SIG-M5 (cell line): ENCODE results near the gene R3HDM4.
"Not testable (repeated sequence)": the region's sequence is repeated elsewhere in the genome, so short reads cannot be mapped to it uniquely, and the experiment has no call there.

Source experiments
- DNase-seq: peaks from one replicate; lab custom pipeline; 2025; lab: John Stamatoyannopoulos, UW

The R3HDM4 gene

DNA sequence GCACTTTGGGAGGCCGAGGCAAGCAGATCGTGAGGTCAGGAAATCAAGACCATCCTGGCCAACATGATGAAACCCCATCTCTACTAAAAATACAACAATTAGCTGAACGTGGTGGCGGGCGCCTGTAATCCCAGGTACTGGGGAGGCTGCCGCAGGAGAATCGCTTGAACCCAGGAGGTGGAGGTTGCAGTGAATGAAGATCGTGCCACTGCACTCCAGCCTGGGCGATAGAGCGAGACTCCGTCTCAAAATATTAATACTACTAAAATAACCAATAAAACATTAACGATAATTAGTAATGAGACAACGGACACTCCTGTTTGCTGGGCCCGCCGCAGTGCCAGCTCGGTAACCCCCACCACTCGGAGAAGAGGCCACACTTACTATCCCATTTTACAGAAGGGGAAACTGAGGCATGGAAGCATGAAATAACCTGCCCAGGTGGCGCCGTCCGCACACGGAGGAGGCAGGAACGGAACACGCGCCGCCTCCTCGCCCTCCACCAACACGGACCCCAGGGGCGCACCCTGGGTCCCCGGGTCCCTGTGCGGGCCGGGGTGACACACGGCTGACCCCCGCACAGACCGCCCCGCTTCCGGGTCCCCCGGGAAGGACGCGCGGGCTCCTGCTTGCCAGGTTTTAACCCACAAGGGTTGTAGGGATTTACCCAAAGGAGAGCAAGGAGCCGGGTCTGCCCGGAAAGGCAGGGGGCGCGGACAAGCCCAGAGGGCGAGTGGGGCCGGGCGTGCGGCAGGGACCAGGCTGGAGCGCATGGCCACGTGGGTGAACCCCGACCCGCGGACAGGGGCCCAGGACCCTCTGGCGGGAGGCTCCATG lies 1.6 kb downstream of the R3HDM4 start:
- no peak for DNase-seq

DNA sequence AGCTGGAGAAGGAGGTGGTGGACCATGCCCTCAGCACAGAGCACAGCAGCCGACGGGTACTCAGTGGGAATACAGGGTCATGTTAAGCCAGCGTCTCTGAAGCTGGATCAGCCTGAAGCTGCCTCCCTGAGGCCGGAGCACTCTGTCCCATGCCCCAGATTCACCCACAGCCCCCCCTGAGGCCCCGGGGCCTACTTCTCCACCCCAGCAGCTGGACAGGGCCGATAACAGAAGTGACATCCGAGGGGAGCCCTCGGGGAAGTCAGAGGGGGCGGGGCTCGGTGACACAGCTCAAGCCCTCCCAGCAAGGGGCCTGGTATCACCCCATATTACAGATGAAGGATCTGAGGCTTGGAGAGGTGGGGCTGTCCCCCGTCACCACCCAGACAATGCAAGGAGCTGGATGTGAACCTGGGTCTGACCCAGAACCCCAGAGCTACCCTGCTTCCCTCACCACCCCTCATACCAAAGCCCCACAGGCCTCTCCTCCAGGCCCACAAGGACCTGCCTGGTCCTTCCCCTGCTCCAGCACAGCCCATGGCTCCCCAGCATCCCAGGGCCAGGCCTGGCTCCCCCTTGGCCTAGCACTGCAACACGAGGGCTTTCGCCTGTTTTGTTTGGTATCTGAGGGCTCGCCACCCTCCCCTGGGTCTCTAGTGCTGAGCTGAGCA lies 5.7 kb downstream of the R3HDM4 start:
- DNase-seq: no peak

DNA sequence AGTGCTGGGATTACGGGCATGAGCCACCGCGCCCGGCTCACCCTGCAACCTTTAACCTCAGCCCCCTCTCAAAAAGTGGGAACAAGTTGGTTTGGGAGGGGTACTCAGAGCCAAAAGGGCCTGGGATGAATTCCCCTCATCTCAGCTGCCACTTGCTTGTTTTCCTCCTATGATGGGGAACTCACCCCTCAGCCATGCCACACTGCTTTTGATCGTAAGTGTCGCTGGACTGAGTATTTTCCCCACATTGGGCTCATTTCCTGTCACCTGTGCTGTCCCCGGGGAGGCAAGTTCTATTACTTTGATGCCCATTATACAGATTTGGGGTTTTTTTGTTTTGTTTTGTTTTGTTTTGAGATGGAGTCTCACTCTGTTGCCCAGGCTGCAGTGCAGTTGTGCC lies 6.5 kb downstream of the R3HDM4 start:
- DNase-seq: no peak

DNA sequence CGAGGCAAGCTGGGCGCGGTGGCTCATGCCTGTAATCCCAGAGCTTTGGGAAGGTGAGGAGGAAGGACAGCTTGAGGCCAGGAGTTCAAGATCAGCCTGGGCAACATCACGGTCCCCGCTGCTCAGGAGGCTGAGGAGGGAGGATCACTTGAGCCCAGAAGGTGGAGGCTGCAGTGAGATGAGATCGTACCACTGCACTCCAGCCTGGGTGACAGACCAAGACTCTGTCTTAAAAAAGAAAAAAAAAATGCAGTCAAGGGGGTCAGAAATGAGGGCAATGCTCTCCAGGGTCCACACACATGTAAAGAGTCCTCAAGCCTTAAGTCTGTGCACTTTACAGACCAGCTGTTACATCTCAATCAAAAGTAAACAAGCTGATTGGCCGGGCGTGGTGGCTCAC lies 8.5 kb downstream of the R3HDM4 start:
- DNase-seq: no peak

DNA sequence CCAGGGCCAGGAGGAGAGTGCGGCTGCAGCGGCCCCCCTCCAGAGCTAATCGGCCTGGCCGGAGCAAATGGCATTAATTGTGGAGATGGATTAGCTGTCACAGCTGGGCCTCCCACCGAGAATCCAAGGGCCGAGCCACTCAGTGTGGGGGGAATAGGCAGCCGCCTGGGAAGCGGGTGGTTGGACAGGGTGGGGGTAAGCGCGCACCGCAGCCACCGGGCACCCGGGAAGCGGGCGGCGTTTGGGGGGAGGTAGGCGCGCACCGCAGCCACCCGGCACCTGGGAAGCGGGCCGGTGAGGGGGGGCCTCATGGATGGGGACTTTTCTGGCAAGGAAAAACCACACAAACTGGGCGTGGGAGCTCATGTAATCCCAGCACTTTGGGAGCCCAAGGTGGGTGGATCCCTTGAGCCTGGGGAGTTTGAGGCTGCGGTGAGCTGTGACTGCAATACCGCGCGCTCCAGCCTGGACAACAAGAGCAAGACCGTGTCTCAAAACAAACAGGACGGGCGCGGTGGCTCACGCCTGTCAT lies 9.7 kb downstream of the R3HDM4 start:
- DNase-seq: no peak

DNA sequence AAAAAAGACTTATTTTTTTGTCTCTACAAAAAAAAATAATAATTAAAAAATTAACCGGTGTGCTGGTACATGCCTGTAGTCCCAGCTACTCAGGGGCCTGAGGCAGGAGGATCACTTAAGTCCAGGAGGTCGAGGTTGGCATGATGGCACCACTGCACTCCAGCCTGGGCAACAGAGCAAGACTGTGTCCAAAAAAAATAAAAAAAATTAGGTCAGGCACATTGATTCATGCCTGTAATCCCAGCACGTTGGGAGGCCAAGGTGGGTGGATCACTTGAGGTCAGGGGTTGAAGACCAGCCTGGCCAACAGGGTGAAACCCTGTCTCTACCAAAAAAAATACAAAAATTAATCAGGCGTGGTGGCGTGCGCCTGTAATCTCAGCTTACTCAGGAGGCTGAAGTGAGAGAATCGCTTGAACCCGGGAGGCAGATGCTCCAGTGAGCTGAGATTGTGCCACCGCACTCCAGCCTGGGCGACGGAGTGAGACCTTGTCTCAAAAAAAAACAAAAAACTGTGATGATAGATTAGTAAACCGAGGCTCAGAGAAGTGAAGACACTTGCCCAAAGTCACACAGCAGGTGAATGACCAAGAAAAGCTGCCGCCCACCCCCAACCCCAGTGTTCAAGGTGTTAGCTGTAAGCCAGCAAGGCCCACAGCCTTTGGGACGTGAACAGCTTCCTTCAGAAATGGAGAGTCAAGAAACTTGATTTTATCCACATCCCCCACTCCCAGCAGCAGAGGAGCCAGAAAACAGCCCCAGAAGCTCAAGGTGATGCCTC lies 10.4 kb downstream of the R3HDM4 start:
- DNase-seq: no peak

DNA sequence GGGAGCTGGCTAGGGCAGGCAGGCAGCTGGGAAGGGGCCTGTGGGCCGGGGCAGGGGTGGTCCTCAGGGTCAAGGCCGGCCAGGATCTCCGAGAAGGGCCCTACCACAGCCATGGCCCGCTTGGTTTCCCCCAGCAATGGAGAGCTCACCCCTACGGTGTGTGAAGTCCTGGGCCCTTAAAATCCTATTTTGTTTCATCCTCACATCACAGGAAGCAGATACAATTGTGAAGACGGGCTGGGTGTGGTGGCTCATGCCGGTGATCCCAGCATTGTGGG lies 11.0 kb downstream of the R3HDM4 start:
- DNase-seq: no peak

DNA sequence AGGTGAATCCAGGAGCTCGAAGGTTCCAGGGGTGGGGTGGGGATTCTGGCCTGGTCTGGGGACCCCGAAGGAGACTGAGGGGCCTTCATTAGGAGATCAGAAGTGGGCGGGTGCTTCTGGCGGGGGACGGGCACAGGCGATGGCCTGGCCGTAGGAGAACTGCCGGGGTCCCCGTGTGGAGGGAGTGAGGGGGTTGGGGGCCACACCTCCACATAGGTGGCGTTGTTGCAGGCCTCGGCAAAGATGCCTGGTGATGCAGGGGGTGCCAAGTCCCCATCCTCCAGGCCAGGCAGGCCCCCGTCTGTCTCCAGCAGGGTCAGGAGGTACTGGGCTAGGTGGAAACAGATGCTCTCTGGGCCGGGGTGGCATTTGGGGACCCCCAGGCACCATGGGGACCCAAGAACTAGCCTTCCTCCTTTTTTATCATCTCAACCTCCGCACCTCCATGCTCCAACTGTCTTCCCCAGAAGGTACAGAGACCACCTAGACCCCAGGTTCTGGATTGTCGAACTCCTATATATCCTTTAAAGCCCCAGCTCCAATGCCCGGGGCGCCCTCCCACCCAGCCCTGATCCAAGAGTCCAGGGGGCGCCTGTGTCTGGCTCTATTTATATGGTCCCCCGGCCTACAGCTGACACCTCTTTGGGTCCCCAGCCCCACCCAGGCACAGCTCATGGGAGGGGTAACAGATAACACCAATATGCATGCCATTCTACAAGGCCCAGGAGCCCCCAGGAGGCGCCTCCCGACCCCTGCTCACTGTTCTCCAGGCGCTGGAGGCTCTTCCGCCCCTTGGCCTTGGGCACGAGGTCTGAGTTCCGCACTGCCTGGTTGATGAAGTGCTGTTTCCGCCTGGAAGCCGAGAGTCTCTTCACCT lies 11.6 kb downstream of the R3HDM4 start:
- DNase-seq: no peak

DNA sequence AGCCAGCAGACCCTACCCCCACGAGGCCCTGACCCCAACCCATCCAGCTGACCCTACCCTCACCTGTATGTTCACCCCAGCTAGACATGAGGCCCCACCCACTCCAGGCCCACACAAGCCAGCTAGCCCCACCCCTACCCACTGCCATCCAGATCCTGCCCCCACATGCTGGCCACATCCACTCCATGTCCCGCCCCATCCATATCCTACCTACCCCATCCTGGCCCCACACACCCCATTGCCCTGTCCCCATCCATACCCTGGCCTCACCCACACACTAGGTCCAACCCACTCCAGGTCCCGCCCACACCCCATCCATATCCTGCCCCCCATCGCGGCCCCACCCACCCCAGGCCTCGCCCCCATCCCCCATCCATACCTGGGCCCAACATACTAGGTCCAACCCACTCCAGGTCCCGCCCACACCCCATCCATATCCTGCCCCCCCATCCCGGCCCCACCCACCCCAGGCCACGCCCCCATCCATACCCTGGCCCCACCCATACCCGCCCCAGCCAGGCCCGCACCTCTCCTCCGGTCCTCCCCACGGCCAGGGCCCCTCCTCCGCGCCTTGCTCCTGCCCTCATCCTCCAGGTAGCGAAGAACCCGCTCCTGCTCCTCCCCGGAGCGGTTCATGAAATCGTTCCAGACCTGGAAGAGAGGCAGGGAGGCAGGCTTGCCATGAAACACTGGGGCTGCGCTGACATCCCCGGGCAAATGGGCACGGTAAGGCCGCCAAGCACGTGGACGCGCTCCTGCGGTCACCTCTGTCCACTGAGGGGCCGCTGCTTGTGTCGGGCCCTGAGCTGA lies 12.5 kb downstream of the R3HDM4 start:
- DNase-seq: no peak

DNA sequence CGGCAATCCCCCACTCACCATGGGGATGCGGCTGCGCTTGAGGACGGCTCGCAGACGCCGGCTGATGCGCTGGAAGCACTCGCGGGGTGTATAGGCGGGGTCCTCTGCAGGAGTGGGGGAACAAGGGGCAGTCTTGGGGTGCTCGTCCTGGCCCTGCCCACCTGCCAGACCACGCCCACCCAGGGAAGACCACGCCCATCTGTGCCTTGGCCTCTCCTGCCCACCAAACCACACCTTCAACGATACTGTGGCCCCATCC lies 13.0 kb downstream of the R3HDM4 start:
- DNase-seq: no peak

DNA sequence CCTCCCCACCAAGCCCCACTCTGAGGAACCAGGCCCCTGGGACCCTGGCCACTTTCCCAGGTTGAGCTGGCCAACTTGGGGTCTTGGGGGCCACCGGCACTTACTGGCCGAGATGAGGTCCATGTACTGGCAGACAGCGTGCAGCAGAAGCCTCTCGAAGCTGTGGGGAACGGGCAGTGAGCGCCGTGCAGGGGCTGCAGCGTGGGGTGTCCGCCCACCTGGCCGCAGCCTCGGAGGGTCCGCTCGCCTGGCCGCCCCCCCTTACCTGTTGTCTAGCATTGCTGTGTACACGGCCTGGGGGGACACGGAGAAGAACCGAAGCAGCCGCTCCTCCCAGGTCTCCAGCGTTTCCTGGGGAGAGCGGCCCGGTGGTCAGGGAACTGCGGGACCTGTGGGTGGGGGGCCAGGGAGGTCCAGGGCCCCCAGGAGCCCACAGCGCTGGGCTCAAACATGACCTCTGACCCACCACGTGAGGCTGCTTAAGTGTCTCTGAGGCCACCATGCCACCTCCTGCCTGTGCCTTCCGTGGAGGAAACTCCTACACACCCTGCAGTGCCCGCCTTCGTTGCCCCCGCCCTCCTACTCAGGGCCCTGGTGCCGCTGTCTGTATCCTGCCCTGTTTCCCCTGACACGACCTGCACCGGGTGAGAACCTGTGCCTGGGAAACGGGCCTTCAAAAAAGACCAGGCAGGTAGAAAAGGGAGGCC lies 13.5 kb downstream of the R3HDM4 start:
- DNase-seq: no peak

DNA sequence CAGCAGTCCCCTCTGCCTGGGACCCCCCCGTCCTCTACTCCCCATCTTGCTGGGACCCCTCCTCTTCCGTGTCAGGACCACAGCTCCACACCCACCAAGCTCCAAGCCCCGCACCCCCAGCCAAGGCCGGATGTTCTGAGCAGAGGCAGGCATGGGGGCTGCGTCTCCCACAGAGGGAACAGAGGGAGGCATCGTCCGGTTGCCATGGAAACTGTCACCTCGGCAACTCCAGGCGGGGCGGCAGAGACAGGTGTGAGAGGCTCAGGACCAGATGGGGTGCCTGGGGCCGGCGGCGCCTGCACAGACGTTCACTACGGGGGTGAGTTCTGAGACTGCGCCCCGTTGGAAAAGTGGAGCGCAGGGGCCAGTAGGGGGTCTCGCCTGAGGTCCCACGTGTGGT lies 14.4 kb downstream of the R3HDM4 start:
- no peak for DNase-seq

DNA sequence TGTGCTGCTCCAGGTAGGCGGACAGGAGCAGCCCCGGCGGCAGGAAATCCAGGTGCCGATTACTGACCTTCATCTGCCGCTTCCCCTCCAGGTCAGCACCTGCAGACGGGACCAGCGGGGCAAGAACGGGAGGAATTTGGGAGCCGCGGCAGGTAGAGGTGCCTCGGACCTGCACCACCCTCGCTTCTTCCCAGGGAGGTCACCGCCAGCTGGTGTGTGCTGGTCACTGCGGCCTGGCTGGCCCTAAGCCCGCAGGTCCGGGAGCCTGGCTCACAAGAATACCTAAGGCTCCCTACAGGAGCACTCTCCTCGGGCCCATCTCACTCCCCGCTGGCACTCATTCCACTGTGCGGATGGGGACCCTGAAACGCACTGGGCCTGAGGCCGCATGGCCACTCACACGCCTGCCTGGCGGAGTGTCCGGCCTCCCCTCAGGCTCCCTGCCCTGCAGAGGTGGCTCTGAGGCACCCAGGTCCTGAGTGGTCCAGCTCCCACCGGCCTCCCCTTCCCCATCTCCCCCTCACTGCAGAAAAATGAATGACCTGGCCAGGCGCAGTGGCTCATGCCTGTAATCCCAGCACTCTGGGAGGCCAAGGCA lies 15.5 kb downstream of the R3HDM4 start:
- DNase-seq: no peak

DNA sequence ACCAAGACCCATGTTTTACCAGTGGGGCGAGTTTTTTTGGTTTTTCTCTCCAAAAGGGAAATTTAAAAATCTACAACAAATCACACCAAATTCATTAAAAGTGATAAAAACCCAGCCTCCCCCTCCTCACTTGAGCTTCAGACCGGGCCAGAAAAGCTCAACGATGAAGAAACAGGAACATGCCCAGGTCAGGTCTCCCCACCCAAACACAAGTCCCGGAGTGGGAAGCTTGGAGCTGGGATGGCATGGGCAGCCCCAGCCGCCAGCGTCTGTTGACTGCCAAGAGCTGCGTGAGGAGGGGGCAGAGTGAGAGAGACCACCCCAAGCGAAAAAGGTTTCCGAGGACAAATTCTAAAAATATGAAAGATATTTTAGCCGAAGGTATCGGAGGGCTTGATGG lies 16.0 kb downstream of the R3HDM4 start:
- no peak for DNase-seq

DNA sequence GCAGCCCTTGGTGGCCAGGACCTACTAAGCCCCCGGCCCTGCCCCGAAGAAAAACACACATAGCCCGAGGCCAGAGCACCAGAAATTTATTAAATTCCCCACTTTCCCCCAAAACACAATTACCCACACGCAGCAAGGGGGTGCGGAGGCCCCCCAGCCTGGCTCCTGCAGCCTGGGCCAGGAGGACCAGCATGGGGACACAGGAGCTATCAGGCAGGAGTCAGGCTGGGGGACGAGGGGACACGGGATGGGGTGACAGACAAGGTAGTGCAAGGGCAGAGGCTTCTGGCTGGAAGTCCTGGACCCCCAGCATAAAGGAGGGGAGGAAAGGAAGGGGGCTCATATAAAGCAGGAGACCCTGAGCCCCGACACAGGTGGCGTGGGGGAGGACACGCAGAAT lies 16.6 kb downstream of the R3HDM4 start:
- no peak for DNase-seq

DNA sequence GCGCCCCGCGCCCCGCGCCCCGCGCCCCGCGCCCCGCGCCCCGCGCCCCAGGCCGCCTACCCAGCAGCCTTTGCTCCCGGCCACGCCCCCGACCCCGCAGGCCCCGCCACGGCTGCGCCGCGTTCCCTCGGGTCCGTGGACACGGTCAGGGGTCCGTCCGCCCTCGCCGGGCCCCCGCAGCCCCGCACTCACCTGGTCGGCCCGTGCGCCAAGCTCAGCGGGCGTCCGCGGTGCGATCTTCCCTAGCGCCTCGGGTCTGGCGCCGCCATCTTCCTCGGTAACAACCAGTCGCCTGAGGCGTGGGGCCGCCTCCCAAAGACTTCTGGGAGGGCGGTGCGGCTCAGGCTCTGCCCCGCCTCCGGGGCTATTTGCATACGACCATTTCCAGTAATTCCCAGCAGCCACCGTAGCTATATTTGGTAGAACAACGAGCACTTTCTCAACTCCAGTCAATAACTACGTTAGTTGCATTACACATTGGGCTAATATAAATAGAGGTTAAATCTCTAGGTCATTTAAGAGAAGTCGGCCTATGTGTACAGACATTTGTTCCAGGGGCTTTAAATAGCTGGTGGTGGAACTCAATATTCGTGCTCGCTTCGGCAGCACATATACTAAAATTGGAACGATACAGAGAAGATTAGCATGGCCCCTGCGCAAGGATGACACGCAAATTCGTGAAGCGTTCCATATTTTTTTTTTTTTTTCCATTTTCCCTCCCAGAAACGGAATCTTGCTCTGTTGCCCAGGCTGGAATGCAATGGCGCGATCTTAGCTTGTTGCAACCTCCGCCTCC lies 19.9 kb downstream of the R3HDM4 start, which contains the start of the genes MED16 and RNU6-9:
Gene MED16 (minus strand): TSS at position 294 of the 796 bp plus-strand sequence. CDS start 2,056 bp downstream, outside the sequence.
Gene RNU6-9 (plus strand): TSS at position 591 of the 796 bp plus-strand sequence.
- peak; percentile 34 for DNase-seq

DNA sequence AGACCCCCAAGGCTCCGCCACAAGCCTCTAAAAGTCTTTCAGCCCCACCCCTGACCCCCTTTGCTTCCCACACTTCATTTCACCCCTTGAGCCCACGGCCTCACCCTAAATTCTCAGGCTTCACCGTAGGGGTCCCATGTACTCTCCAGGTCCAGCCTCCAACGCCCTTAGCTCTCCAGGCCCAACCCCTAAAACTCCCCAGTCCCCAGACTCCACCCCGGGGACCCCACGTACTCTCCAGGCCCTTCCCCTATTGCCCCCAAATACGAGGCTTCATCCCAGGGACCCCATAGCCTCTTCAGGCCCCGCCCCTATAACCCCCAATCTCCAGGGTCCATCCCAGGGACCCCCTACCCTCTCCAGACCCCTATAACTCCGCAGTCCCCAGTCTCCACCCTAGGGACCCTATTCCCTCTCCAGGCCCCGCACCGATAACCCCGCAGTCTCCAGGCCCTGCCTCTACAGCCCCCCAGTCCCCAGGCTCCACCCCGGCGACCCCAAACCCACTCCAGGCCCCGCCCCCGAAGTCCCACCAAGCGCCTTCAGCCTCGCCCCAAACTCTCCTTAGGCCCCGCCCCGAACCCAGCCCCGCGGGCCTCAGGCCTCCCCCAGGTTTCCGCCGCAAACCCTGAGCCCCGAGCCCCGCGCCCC lies 20.7 kb downstream of the R3HDM4 start:
- DNase-seq: no peak

DNA sequence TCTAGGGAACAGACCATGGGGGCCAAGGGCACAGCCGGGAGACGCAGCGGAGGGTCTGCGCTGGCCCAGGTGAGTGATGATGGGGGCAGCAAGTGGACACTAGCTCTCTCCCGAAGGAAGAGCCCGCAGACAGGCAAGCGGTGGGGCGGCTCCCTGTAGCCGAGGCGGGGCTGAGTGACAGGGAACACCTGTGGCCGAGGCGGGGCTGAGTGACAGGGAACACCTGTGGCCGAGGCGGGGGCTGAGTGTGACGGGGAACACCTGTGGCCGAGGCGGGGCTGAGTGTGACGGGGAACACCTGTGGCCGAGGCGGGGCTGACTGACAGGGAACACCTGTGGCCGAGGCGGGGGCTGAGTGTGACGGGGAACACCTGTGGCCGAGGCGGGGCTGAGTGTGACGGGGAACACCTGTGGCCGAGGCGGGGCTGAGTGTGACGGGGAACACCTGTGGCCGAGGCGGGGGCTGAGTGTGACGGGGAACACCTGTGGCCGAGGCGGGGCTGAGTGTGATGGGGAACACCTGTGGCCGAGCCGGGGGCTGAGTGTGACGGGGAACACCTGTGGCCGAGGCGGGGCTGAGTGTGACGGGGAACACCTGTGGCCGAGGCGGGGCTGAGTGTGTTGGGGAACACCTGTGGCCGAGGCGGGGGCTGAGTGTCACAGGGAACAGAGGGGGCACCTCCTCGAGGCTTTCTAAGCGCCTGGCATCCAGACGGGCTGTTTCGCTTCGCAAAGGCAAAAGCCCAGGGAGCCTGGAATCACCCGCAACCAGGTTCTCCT lies 21.4 kb downstream of the R3HDM4 start:
- DNase-seq: not testable (repeated sequence)
